Measurements from ENCODE around the gene PACRG. TPM values are rescaled to one million over a fixed set of nuclear protein-coding genes. Genes with fewer than 3 reads are reported as not detected.
A peak's percentile ranks its signal among the peaks of the same experiment; 100 is the strongest.

The PACRG gene
- total and polyA plus RNA-seq, 3 experiments from 2014 or later: not detected

- Mint-ChIP-seq H3K36me3 (peaks cover 0 to 2% (median 0%) of the 10 kb centered on the region in 3 donors), H3K27me3 (peaks cover 0 to 4% of the 10 kb centered on the region in 2 donors), H3K4me3 (no peak overlapping the region), H3K4me1 (no peaks in the 10 kb centered on the region), H3K27ac (no peak overlapping the region), H3K9me3 (no peaks in the 10 kb centered on the region)
- DNase-seq: no peak
- no peaks in the 10 kb centered on the region for H3K27me3 ChIP-seq (ENCODE audit: insufficient read depth, low read length, poor library complexity, severe bottlenecking)
- no peaks in the 10 kb centered on the region for H3K9me3 ChIP-seq (ENCODE audit: low read length)
- H3K36me3 ChIP-seq (ENCODE audit: insufficient read depth, low read length): no peaks in the 10 kb centered on the region
- no peak overlapping the region for H3K27ac ChIP-seq (ENCODE audit: low read depth, low read length)
- ChIA-PET CTCF (no interaction called here), POLR2A (no interaction called here)
- no peaks in the 10 kb centered on the region for H3K4me1 ChIP-seq (ENCODE audit: insufficient read depth, low read length)
- no peak overlapping the region for H3K4me3 ChIP-seq (ENCODE audit: low read length)
These were observed 557.9 kb downstream of the PACRG start for GRCh38 chr6:163285691-163286090.

- no peak overlapping the region for H3K27ac ChIP-seq (ENCODE audit: low read depth, low read length)
- Mint-ChIP-seq H3K9me3 (no peaks in the 10 kb centered on the region), H3K4me1 (no peaks in the 10 kb centered on the region), H3K4me3 (no peak overlapping the region), H3K27me3 (peaks cover 1 to 4% of the 10 kb centered on the region in 2 donors), H3K27ac (no peak overlapping the region), H3K36me3 (no peaks in the 10 kb centered on the region)
- ChIA-PET POLR2A (no interaction called here), CTCF (no interaction called here)
- no peak overlapping the region for H3K4me3 ChIP-seq (ENCODE audit: low read length)
- DNase-seq: no peak
- no peaks in the 10 kb centered on the region for H3K4me1 ChIP-seq (ENCODE audit: insufficient read depth, low read length)
- no peaks in the 10 kb centered on the region for H3K9me3 ChIP-seq (ENCODE audit: low read length)
- H3K27me3 ChIP-seq (ENCODE audit: insufficient read depth, low read length, poor library complexity, severe bottlenecking): no peaks in the 10 kb centered on the region
- H3K36me3 ChIP-seq (ENCODE audit: insufficient read depth, low read length): no peaks in the 10 kb centered on the region
These were observed 559.9 kb downstream of the PACRG start for GRCh38 chr6:163287626-163288025.

GRCh38 chr6:163288066-163288465 is 560.3 kb downstream of the PACRG start:
- CTCF ChIA-PET: no interaction called here
- no peak overlapping the region for H3K4me3 ChIP-seq (ENCODE audit: low read length)
- no peak overlapping the region for H3K27ac Mint-ChIP-seq
- H3K4me1 ChIP-seq (ENCODE audit: insufficient read depth, low read length): no peaks in the 10 kb centered on the region
- no peaks in the 10 kb centered on the region for H3K36me3 Mint-ChIP-seq
- no peak overlapping the region for H3K4me3 Mint-ChIP-seq
- H3K36me3 ChIP-seq (ENCODE audit: insufficient read depth, low read length): no peaks in the 10 kb centered on the region
- no peak for DNase-seq
- no peak overlapping the region for H3K27ac ChIP-seq (ENCODE audit: low read depth, low read length)
- no peaks in the 10 kb centered on the region for H3K4me1 Mint-ChIP-seq
- POLR2A ChIA-PET: no interaction called here
- no peaks in the 10 kb centered on the region for H3K9me3 Mint-ChIP-seq
- no peaks in the 10 kb centered on the region for H3K27me3 ChIP-seq (ENCODE audit: insufficient read depth, low read length, poor library complexity, severe bottlenecking)
- H3K9me3 ChIP-seq (ENCODE audit: low read length): no peaks in the 10 kb centered on the region
- peaks cover 1 to 4% of the 10 kb centered on the region in 2 donors for H3K27me3 Mint-ChIP-seq

DNA sequence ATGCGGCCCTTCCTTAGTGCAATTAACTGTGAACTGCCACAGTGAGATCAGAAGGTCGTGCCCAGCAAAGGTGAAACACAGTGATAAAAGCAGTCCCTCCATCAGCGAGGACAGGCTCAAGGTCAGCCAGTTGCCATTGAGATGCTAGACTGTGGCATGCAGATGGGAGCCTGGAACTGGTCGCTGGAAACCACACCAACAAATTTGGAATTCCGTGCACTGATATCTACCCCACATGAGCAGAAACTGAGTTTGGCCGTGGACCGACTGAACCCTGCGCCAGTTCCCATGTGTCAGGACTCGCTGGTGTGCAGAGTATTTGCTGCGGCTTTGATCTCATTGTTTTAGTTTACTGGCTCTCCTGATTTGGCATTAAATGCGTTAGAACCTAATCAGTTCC is 561.1 kb downstream of the PACRG start:
- H3K9me3 ChIP-seq (ENCODE audit: low read length): no peaks in the 10 kb centered on the region
- Mint-ChIP-seq H3K4me1 (no peaks in the 10 kb centered on the region), H3K4me3 (no peak overlapping the region), H3K36me3 (no peaks in the 10 kb centered on the region), H3K27ac (no peak overlapping the region), H3K27me3 (peaks cover 1 to 4% of the 10 kb centered on the region in 2 donors), H3K9me3 (no peaks in the 10 kb centered on the region)
- no peaks in the 10 kb centered on the region for H3K36me3 ChIP-seq (ENCODE audit: insufficient read depth, low read length)
- ChIA-PET POLR2A (no interaction called here), CTCF (no interaction called here)
- H3K4me3 ChIP-seq (ENCODE audit: low read length): no peak overlapping the region
- H3K27me3 ChIP-seq (ENCODE audit: insufficient read depth, low read length, poor library complexity, severe bottlenecking): no peaks in the 10 kb centered on the region
- no peaks in the 10 kb centered on the region for H3K4me1 ChIP-seq (ENCODE audit: insufficient read depth, low read length)
- H3K27ac ChIP-seq (ENCODE audit: low read depth, low read length): no peak overlapping the region
- no peak for DNase-seq

GRCh38 chr6:163289447-163289846 is 561.7 kb downstream of the PACRG start:
- H3K4me3 ChIP-seq (ENCODE audit: low read length): no peak overlapping the region
- ChIA-PET POLR2A (no interaction called here), CTCF (no interaction called here)
- no peak for DNase-seq
- peaks cover 1 to 4% of the 10 kb centered on the region in 2 donors for H3K27me3 Mint-ChIP-seq
- H3K36me3 Mint-ChIP-seq: no peaks in the 10 kb centered on the region
- no peaks in the 10 kb centered on the region for H3K27me3 ChIP-seq (ENCODE audit: insufficient read depth, low read length, poor library complexity, severe bottlenecking)
- no peaks in the 10 kb centered on the region for H3K36me3 ChIP-seq (ENCODE audit: insufficient read depth, low read length)
- no peaks in the 10 kb centered on the region for H3K4me1 Mint-ChIP-seq
- no peak overlapping the region for H3K4me3 Mint-ChIP-seq
- no peaks in the 10 kb centered on the region for H3K9me3 ChIP-seq (ENCODE audit: low read length)
- H3K27ac Mint-ChIP-seq: no peak overlapping the region
- no peak overlapping the region for H3K27ac ChIP-seq (ENCODE audit: low read depth, low read length)
- no peaks in the 10 kb centered on the region for H3K4me1 ChIP-seq (ENCODE audit: insufficient read depth, low read length)
- H3K9me3 Mint-ChIP-seq: no peaks in the 10 kb centered on the region

DNA sequence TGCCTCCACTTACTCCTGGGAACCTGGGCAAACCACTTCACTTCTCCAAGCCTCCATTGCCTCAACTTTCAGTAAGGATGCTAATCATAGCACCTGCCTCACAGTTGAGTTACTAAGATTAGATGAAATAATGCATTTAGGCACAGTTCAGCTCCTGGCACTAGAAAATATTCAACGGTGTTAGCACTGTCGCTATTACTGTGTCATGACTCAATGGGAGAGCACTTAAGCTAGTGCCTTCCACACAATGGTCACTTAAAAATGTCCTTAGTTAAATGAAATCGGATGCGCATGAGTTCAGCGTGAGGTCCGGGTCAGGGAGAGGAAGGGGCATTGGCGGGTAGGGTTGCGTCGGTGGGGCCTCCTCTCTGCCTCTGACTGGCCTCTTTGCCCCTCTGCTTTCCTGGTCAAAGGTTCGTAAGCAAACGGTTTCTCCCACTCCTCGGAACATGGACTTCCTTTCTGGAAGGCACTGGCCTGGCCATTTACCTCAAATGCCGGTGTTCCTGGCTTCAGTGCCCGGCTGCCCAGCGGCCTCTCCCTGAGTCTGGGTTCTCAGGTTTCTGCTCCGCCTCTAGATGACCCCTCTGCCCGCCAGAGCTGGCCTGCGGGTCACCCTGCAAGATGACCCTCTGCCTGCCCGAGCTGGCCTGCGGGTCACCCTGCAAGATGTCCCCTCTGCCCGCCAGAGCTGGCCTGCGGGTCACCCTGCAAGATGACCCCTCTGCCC is 562.9 kb downstream of the PACRG start:
- H3K36me3 Mint-ChIP-seq: no peaks in the 10 kb centered on the region
- peaks cover 1 to 4% of the 10 kb centered on the region in 2 donors for H3K27me3 Mint-ChIP-seq
- H3K4me3 Mint-ChIP-seq: no peak overlapping the region
- no peaks in the 10 kb centered on the region for H3K9me3 Mint-ChIP-seq
- H3K27ac Mint-ChIP-seq: no peak overlapping the region
- no peaks in the 10 kb centered on the region for H3K9me3 ChIP-seq (ENCODE audit: low read length)
- ChIA-PET CTCF (no interaction called here), POLR2A (no interaction called here)
- H3K27me3 ChIP-seq (ENCODE audit: insufficient read depth, low read length, poor library complexity, severe bottlenecking): no peaks in the 10 kb centered on the region
- H3K27ac ChIP-seq (ENCODE audit: low read depth, low read length): no peak overlapping the region
- no peaks in the 10 kb centered on the region for H3K4me1 ChIP-seq (ENCODE audit: insufficient read depth, low read length)
- no peak overlapping the region for H3K4me3 ChIP-seq (ENCODE audit: low read length)
- no peak for DNase-seq
- no peaks in the 10 kb centered on the region for H3K4me1 Mint-ChIP-seq
- no peaks in the 10 kb centered on the region for H3K36me3 ChIP-seq (ENCODE audit: insufficient read depth, low read length)

DNA sequence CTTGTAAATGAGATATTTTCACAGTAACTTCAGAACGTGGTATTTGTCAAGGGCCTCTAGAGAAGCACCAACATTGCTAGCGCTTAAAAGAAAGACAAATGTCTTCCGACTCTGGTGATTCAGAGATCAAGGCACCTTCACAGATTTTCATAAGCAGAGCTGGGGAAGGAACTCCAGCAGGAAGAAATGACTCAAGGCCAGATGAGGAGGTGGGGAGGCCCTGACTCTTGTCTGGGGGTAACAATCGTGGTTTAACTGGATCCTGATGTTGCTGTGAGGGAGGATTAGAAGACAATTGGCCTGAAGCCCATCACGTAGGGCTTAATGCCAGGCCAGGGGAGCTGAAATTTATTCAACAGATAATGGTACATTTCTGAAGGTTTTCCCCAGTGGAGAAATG is 563.8 kb downstream of the PACRG start:
- POLR2A ChIA-PET: no interaction called here
- Mint-ChIP-seq H3K4me3 (no peak overlapping the region), H3K27ac (peak overlapping the region in 1 of 8 donors; percentile 74), H3K9me3 (no peaks in the 10 kb centered on the region), H3K4me1 (no peaks in the 10 kb centered on the region), H3K27me3 (peaks cover 1 to 4% of the 10 kb centered on the region in 2 donors), H3K36me3 (no peaks in the 10 kb centered on the region)
- CTCF ChIA-PET: no interaction called here
- no peak for DNase-seq
- Histone ChIP-seq H3K9me3 (ENCODE audit: low read length) (no peaks in the 10 kb centered on the region), H3K27ac (ENCODE audit: low read depth, low read length) (no peak overlapping the region), H3K4me3 (ENCODE audit: low read length) (no peak overlapping the region), H3K36me3 (ENCODE audit: insufficient read depth, low read length) (no peaks in the 10 kb centered on the region), H3K4me1 (ENCODE audit: insufficient read depth, low read length) (no peaks in the 10 kb centered on the region), H3K27me3 (ENCODE audit: insufficient read depth, low read length, poor library complexity, severe bottlenecking) (no peaks in the 10 kb centered on the region)

DNA sequence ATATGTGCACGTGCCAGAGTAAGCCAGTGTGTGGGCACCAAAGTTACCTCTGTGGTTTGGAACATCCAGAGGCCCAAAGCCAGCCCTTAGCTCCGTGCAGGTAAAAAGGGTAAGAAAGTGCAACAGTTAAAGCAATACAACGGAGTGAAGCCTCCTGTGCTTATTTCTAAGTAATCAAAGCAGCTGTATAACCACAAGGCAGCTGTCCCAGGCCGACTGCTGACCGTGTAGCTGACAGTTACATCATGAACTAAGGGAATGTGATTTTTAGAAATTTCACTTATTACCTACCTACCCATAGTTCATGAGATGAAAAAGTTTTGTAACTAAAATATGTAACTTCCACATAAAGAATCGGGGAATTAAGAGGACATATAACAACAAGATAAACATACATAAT is 565.5 kb downstream of the PACRG start:
- ChIA-PET POLR2A (no interaction called here), CTCF (no interaction called here)
- H3K27ac Mint-ChIP-seq: no peak overlapping the region

DNA sequence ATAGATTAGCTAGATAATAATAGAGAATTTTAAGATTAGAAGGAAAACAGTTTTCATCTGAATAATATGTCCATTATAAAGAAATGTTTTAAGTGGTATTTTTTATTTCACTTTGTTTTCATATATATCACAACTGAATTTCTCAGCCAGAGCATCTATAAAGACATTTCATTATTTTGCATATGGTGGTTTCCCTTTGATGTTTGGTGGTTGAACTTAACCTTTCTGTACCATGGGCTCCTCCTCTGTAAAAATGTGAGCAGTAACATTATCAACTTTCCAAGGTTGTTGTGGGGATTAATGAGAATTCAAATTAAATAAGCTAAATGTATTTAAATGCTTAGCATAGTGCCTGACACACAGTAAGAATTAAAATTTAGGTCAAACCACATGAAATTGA is 567.0 kb downstream of the PACRG start:
- CTCF ChIA-PET: no interaction called here
- peaks cover 1 to 11% of the 10 kb centered on the region in 2 donors for H3K27me3 Mint-ChIP-seq

More for the DNA sequence above, 565.5 kb downstream of the PACRG start:
- Histone ChIP-seq H3K36me3 (ENCODE audit: insufficient read depth, low read length) (no peaks in the 10 kb centered on the region), H3K4me3 (ENCODE audit: low read length) (no peak overlapping the region), H3K4me1 (ENCODE audit: insufficient read depth, low read length) (no peaks in the 10 kb centered on the region), H3K27me3 (ENCODE audit: insufficient read depth, low read length, poor library complexity, severe bottlenecking) (no peaks in the 10 kb centered on the region), H3K27ac (ENCODE audit: low read depth, low read length) (no peak overlapping the region), H3K9me3 (ENCODE audit: low read length) (no peaks in the 10 kb centered on the region)
- Mint-ChIP-seq H3K4me1 (no peaks in the 10 kb centered on the region), H3K36me3 (no peaks in the 10 kb centered on the region), H3K9me3 (no peaks in the 10 kb centered on the region), H3K4me3 (no peak overlapping the region), H3K27me3 (peaks cover 1 to 4% of the 10 kb centered on the region in 2 donors)
- DNase-seq: no peak

More for the DNA sequence above, 567.0 kb downstream of the PACRG start:
- H3K4me1 Mint-ChIP-seq: no peaks in the 10 kb centered on the region
- no peak overlapping the region for H3K4me3 Mint-ChIP-seq
- H3K36me3 Mint-ChIP-seq: no peaks in the 10 kb centered on the region
- Histone ChIP-seq H3K4me1 (ENCODE audit: insufficient read depth, low read length) (no peaks in the 10 kb centered on the region), H3K27me3 (ENCODE audit: insufficient read depth, low read length, poor library complexity, severe bottlenecking) (no peaks in the 10 kb centered on the region), H3K9me3 (ENCODE audit: low read length) (no peaks in the 10 kb centered on the region), H3K36me3 (ENCODE audit: insufficient read depth, low read length) (no peaks in the 10 kb centered on the region), H3K27ac (ENCODE audit: low read depth, low read length) (no peak overlapping the region), H3K4me3 (ENCODE audit: low read length) (no peak overlapping the region)
- H3K9me3 Mint-ChIP-seq: no peaks in the 10 kb centered on the region
- no peak for DNase-seq
- POLR2A ChIA-PET: no interaction called here
- no peak overlapping the region for H3K27ac Mint-ChIP-seq
